DMS114 treated with DMSO at 0.1 percent for 48 hours (cell line): ENCODE measurements around the gene PKD1.
"Not testable (repeated sequence)": the region's sequence is repeated elsewhere in the genome, so short reads cannot be mapped to it uniquely, and the experiment has no call there.

Experiments used
- DNase-seq: peaks from one replicate; lab custom pipeline; 2025; ENCODE audit not compliant: unreplicated experiment; lab: John Stamatoyannopoulos, UW

The PKD1 gene

GRCh38 chr16:2126161-2126743 is 9.4 kb downstream of the PKD1 start:
- not testable (repeated sequence) for DNase-seq

DNA sequence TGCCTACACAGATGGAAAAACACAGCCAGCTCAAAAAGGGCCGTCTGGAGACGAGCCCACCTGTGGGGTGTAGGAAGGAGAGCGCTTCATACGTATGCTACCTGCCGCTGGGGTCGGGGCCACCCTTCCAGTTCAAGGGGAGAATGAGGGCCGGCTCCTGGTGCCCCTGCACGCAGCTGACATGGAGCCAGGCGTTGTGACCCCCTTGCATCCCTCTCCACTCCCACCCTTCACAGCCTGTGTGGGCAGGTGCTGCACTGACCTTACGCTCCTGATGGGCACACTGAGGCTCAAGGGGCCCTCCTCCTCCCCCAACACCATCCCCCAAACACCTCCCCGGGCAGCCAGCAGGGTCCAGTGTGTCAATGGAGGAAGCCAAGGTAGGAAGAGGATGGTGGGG is 10.1 kb downstream of the PKD1 start:
- DNase-seq: not testable (repeated sequence)

- not testable (repeated sequence) for DNase-seq
Observed at GRCh38 chr16:2124694-2125444, 10.8 kb downstream of the PKD1 start.

- DNase-seq: not testable (repeated sequence)
Observed at GRCh38 chr16:2124377-2124693, 11.4 kb downstream of the PKD1 start.

DNA sequence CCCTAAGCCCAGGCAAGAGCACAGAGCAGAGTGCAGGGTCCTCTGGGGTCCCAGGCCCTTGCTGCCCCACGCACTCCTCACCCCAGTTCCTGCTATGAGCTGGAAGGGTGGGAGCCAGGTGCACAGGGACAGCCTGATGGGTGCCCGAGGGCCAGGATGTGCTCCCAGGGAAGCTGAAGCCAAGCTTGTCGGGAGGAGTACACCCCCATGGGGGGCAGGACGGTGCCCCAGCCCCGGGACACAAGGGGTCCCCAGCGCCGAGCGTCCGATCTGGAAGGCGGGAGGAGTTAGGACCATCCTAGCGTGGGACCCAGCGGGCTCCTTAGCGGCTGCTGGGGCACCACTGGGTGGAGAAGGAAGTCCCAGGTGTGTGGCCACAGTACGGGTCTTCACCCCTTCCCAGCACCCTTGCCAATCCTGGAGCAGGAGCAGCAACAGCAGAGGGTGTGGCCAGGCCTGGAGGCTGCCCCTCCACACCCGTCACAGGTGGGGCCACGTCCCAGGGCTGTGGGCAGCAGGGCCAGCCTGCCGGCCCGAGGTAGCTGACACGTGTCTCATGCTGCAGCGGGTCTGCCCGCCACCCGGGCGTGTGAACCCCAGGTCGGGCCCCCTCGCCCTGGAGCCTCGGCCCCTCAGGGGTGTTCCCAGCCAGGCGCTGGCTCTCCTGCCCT is 11.9 kb downstream of the PKD1 start:
- not testable (repeated sequence) for DNase-seq

- DNase-seq: not testable (repeated sequence)
Observed at GRCh38 chr16:2122934-2123683, 12.6 kb downstream of the PKD1 start.

- no peak for DNase-seq
Observed at GRCh38 chr16:2122429-2122828, 13.3 kb downstream of the PKD1 start.

- no peak for DNase-seq
Observed at GRCh38 chr16:2121853-2122252, 13.8 kb downstream of the PKD1 start.

DNA sequence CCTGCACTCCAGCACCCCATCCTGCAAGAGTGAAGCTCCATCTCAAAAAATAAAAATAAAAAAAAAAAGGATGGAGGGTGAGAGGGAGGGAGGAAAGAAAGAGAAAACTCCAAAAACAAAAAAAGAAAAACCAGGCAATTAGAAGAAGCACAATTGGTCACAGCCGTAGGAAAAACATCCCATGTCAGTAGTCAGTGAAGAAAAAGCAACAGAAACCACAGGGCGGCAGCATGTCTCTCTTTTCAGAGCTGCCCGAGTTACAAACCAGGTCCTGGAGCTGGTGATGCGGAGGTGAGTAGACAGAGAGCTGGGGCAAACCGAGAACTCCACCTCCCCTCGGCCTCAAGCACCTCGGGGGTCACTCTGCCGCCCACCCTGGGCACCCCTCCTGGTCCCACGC is 14.4 kb downstream of the PKD1 start:
- peak; percentile 44 for DNase-seq

DNA sequence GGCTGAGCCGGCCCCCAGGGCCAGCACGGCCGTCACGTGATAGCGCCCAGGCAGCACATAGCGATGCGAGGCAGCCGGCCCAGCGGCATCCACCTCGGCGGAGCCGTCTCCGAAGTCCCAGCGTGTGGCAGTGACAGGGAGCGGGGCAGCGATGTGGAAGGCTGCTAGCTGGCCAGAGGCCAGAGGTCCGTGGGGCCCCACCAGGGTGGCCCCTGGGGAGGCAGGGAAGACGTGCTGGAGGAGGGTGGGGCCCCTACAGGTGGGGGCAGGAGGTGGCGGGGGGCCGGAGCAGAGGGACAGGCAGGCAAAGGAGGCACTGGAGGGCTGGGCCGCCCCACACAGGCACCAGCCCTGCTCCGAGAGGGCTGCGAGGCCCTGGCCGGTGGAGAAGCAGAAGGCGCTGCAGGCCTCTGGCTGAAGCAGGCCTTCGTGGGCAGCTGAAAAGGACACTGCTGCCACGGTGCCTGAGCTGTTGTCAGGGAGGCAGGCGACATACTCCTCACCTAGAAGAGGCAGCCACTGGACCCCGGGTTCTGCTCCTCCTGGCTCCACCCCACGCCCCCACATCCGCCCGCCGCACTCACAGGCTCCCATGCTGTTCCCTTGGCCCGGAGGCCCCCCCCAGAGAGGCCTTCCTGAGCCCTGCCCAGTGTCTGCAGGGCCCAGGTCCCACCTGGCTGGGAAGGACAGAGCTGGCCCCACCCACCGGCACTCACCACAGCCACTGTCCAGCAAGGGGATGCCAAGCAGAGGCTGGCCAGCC is 17.6 kb downstream of the PKD1 start:
- DNase-seq: not testable (repeated sequence)

GRCh38 chr16:2117341-2117740 is 18.4 kb downstream of the PKD1 start:
- DNase-seq: not testable (repeated sequence)

DNA sequence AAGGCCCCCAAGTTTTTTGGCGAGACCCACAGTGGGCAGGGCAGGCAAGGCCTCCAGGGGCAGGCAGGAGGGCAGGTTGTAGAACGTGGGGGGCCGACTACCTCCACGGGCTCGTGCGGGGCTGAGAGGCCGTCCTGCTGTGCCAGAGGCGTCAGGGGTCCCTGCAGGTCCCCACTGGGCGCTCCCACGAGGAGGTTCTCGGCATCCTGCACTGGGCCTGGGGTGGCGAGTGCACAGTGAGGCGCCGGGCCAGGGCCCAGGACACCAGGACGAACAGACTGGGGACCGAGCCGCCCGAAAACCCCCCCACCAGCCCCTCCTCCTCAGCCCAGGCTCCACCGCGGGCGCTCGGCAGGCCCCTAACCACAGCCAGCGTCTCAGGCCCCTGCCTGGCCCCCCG is 19.3 kb downstream of the PKD1 start:
- not testable (repeated sequence) for DNase-seq

DNA sequence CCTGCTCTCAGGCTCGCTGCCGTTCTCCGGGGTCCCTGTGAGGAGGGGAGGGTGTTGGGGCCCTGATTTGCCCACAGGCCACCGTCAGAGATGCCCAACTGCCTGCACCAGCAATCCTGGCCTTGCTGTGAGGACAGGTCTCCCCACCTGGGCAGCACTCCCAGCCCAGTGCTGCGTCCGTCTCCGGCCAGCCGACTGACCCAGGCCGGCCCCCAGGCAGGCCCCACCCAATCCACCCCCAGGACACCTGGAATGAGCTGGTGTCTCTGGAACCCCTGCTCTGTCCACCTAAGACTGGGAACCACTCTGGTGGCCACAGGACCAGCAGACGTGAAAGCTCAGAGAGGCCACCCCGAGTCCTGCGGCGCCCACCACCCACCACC is 20.1 kb downstream of the PKD1 start:
- no peak for DNase-seq

DNA sequence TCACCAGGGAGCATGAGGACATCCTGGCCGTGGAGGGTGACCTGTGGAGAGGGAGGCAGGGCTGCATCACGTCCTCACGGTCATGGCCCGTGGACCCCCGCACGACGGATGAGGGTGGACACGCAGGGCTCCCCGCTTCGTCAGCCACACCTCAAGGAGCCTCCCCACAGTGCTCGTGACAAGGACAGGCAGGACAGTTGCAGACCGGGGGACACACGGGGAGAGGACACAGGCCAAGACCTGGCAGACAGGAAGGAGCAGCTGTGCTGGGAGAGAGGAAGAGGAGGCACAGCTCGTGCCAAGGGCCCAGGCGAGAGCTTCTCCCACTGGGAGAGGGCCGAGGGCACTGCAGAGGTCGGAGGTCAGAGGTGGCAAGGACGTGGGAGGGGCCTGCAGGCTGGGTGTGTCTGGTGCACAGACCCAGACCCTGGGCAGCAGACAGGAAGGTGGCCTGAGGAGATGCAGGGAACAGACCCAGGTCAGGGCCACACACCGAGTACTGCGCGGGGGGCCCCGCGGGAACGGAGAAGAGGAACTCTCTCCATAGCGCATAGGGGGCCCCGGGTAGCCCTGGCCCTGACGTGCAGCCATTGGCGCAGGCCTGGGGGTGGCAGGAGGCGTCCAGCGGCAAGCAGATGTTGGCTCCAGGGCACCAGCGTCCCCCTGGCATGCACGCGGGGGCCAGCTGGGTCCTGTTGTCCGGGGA is 20.7 kb downstream of the PKD1 start:
- not testable (repeated sequence) for DNase-seq

DNA sequence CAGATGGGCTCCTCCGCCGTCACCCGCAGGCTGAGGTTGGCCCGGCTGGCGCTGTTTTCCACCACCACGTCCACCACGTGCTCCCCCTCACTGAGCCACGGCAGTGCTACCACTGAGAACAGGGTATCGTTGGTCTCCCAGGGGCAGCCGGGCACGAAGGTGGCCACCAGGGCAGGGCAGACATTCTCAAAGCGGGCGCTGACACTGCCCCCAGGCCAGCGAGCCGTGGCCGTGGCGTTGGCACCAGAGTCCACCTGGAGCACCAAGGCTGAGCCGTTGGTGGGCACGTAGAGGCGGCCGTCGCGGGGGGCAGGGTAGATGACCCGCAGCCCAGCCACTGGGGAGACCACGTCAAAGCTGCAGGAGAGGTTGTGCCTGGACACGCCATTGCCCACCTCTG is 21.5 kb downstream of the PKD1 start:
- not testable (repeated sequence) for DNase-seq

- DNase-seq: not testable (repeated sequence)
Observed at GRCh38 chr16:2112539-2113106, 23.1 kb downstream of the PKD1 start.

GRCh38 chr16:2111412-2112335 is 24.0 kb downstream of the PKD1 start:
- not testable (repeated sequence) for DNase-seq

- DNase-seq: not testable (repeated sequence)
Observed at GRCh38 chr16:2111009-2111353, 24.7 kb downstream of the PKD1 start.
